Measurements from ENCODE around the gene SLC35F3.
A peak's percentile ranks its signal among the peaks of the same experiment; 100 is the strongest.

SLC35F3 gene

GRCh38 chr1:234065794-234066447 lies 161.4 kb downstream of the SLC35F3 start:
- TF ChIP-seq POLR2A (IDR thresholded peaks at IDR 0.05; ENCODE audit: extremely low read depth, insufficient read length), result no peak
- TF ChIP-seq, protein P1, sequence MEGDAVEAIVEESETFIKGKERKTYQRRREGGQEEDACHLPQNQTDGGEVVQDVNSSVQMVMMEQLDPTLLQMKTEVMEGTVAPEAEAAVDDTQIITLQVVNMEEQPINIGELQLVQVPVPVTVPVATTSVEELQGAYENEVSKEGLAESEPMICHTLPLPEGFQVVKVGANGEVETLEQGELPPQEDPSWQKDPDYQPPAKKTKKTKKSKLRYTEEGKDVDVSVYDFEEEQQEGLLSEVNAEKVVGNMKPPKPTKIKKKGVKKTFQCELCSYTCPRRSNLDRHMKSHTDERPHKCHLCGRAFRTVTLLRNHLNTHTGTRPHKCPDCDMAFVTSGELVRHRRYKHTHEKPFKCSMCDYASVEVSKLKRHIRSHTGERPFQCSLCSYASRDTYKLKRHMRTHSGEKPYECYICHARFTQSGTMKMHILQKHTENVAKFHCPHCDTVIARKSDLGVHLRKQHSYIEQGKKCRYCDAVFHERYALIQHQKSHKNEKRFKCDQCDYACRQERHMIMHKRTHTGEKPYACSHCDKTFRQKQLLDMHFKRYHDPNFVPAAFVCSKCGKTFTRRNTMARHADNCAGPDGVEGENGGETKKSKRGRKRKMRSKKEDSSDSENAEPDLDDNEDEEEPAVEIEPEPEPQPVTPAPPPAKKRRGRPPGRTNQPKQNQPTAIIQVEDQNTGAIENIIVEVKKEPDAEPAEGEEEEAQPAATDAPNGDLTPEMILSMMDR (IDR thresholded peaks at IDR 0.05; ENCODE audit: low read depth, low read length), result peak; percentile 84
- no peak overlapping the region for H3K4me3 ChIP-seq (ENCODE audit: low read depth, low read length)
- peak; percentile 69 for DNase-seq (ENCODE audit: low read depth)

DNA sequence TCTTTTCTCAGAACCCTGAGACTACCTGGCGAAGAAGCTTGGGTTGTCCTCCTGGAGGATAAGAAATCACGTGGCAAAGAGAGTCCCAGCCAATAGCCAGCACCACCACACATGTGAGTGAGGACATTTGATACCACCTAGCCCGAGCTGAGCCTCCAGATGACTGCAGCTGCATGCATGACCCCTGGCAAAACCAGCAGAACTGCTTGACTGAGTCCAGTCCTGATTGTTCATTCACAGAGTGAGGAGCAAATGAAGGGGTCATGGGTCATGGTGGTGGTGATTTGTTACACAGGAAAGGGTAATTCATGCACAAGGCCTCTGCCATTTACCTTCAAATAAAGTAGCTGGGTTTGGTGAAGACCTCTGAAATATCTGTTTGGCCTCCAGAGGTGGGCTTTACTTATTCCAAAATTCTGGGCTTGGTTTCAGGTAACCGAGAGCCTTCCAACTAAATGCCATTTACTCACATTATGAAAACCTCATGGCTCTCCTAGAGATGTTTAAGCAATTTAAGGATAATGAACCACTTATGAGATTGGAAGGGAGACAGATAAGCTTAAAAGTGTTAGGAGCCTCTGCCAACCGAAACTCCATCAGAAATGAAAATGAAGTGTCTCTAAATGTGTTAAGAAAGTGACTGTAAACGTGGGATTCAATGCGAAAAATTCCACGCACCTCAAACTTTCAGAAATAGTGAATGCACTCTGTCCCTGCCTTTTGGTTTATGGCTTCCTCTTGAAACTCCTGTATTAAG lies 163.3 kb downstream of the SLC35F3 start:
- TF ChIP-seq POLR2A (IDR thresholded peaks at IDR 0.05; ENCODE audit: extremely low read depth, insufficient read length), result no peak
- TF ChIP-seq MAX (IDR thresholded peaks at IDR 0.05; ENCODE audit: low read depth, low read length), result no peak
- no peak for TF ChIP-seq MYC (IDR thresholded peaks at IDR 0.05; ENCODE audit: low read depth, low read length)
- TF ChIP-seq, protein P1 (IDR thresholded peaks at IDR 0.05; ENCODE audit: low read depth, low read length), result no peak
- DNase-seq (ENCODE audit: low read depth), result no peak

DNA sequence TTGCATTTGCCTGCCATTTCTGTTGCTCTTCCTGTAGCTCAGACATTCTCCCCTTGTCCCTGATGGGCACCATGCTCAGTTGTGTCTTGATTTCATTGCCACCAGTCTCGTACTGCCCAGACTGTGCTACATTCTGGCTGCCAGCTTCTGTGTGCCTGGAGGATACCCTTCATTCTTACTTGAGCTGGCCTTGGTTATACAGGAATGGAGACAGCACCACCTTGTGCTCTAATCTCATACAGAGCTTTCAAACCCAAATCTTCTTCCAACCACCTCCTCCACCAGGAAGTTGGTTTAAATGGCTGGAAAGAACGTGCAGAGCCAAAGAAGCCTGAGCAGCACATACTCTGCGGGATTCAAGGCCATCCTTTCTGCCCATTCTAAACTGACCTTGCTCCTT lies 165.3 kb downstream of the SLC35F3 start:
- no peak for TF ChIP-seq POLR2A (IDR thresholded peaks at IDR 0.05; ENCODE audit: extremely low read depth, insufficient read length)
- TF ChIP-seq MYC (IDR thresholded peaks at IDR 0.05; ENCODE audit: low read depth, low read length), result no peak
- TF ChIP-seq, protein P1 (IDR thresholded peaks at IDR 0.05; ENCODE audit: low read depth, low read length), result no peak
- TF ChIP-seq MAX (IDR thresholded peaks at IDR 0.05; ENCODE audit: low read depth, low read length), result no peak
- DNase-seq (ENCODE audit: low read depth), result peak; percentile 27
- H3K4me3 ChIP-seq (ENCODE audit: low read depth, low read length), result no peak overlapping the region

More for the DNA sequence above, 163.3 kb downstream of the SLC35F3 start:
- H3K4me3 ChIP-seq (ENCODE audit: low read depth, low read length), result no peak overlapping the region

DNA sequence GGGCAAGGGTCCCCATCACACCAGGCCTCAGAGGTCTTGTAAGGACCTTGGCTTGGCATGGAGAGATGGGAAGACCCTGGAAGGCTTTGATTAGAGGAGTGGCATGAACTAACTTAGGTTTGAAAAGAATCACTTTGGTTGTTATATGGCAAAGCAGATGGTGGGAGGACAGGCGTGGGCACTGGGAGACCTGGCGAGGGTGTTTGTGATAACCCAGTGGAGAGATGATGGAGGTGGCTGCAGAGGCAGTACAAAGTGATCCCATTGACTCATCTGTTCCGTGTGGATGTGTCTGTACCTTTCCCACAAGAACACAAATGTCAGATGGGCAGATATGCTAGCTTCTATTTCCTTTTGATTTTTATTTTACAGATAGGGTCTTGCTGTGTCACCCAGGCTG lies 168.3 kb downstream of the SLC35F3 start:
- DNase-seq (ENCODE audit: low read depth), result no peak
- H3K4me3 ChIP-seq (ENCODE audit: low read depth, low read length), result no peak overlapping the region
- TF ChIP-seq POLR2A (IDR thresholded peaks at IDR 0.05; ENCODE audit: extremely low read depth, insufficient read length) (no peak), MAX (IDR thresholded peaks at IDR 0.05; ENCODE audit: low read depth, low read length) (no peak), MYC (IDR thresholded peaks at IDR 0.05; ENCODE audit: low read depth, low read length) (no peak)
- TF ChIP-seq, protein P1 (IDR thresholded peaks at IDR 0.05; ENCODE audit: low read depth, low read length), result no peak

DNA sequence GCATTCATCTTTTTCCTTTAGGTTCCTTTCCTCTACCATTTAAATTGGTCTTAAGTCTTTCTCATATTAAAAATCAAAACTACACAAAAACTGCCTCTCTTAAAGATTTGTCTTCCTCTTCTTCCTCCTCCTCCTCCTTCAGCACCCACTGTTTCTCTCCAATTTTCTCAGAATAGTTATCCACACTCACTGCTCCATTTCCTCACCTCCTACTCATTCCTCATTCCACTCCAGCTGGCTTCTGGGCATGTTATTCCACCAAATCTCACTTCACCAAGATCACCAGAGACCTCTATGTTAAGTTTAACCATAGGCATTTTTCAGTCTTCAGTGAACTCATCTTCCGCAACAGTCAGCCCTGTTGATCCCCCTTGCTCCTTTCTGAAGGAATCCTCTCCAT lies 173.7 kb downstream of the SLC35F3 start:
- no peak for DNase-seq (ENCODE audit: low read depth)
- TF ChIP-seq, protein P1 (IDR thresholded peaks at IDR 0.05; ENCODE audit: low read depth, low read length), result no peak
- no peak for TF ChIP-seq MAX (IDR thresholded peaks at IDR 0.05; ENCODE audit: low read depth, low read length)
- TF ChIP-seq POLR2A (IDR thresholded peaks at IDR 0.05; ENCODE audit: extremely low read depth, insufficient read length), result no peak
- TF ChIP-seq MYC (IDR thresholded peaks at IDR 0.05; ENCODE audit: low read depth, low read length), result no peak
- no peak overlapping the region for H3K4me3 ChIP-seq (ENCODE audit: low read depth, low read length)

All from NB4 (cell line).